ENCODE measurements around the gene NOX3.

DNA sequence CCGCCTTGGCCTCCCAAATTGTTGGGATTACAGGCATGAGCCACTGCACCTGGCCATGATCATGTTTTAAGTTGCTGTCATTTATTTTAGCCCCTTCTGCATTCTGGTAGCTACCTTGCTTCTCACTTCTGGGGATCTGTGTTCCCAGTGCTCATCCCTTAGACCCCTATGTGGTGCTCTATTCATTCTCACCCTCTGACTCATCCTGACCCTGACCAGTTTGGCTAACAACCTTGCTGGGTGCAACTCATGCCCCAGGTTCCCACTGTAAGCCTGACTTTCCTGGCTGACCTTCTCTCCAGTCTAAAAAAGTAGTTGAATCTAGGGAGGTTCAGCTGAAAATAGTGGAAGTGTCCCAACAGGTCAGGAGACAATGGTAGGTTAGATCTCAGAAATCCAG is 47.4 kb downstream of the NOX3 start:
- no peak for TF ChIP-seq ZFP3 (CRISPR knock-in tag; IDR thresholded peaks at IDR 0.05)
- TF ChIP-seq ZNF8 (CRISPR knock-in tag; IDR thresholded peaks at IDR 0.05): no peak

All from SK-N-SH treated with all-trans-retinoic acid at 6 μM for 48 hours (cell line).